Natural killer cell (primary cell): ENCODE results near the gene AKAP13. TPM values are rescaled to one million over a fixed set of nuclear protein-coding genes. Genes with fewer than 3 reads are reported as not detected.

Experiments used
- ATAC-seq, 3 donors: fragments of 150-1000 bp in 2 of 3; fragments of 200-7000 bp in 1 of 3; cut with Tn5 transposase; 1 replicate in 1 of 3; 2 replicates in 2 of 3; pipeline ENCODE4 v1.10.0; 2021; ENCODE audit warnings: mild to moderate bottlenecking in 2 of 3, moderate library complexity in 2 of 3
- DNase-seq, 2 donors: peaks; one replicate each; pipeline versions ENCODE4 v3.0.0 to v3.0.0-alpha.2; 2013 to 2021; ENCODE audit warnings: mixed read lengths in 1 of 2
- H3K27ac ChIP-seq: one replicate; pipeline ENCODE4 v1.5.1; 2013; ENCODE audit warnings: mild to moderate bottlenecking, low read length
- H3K27me3 ChIP-seq: one replicate; pipeline ENCODE4 v1.6.1; 2013; ENCODE audit warnings: low read length; ENCODE audit not compliant: control insufficient read depth, insufficient read depth
- H3K36me3 ChIP-seq: one replicate; pipeline ENCODE4 v1.6.1; 2013; ENCODE audit warnings: low read length; ENCODE audit not compliant: control insufficient read depth, insufficient read depth
- H3K4me1 ChIP-seq: one replicate; pipeline ENCODE4 v1.6.1; 2013; ENCODE audit warnings: low read length; ENCODE audit not compliant: control insufficient read depth, insufficient read depth
- H3K4me3 ChIP-seq: one replicate; pipeline ENCODE4 v1.5.1; 2013; ENCODE audit warnings: low read length
- H3K9me3 ChIP-seq: one replicate; pipeline ENCODE4 v1.6.1; 2013; ENCODE audit warnings: low read length; ENCODE audit not compliant: control insufficient read depth, insufficient read depth
- H3K27ac Mint-ChIP-seq, 2 donors: one replicate each; pipeline ENCODE4 v1.8.0; 2022; ENCODE audit warnings: mild to moderate bottlenecking in 2 of 2, mixed read lengths in 2 of 2, moderate library complexity in 1 of 2
- H3K27me3 Mint-ChIP-seq, 2 donors: one replicate each; pipeline ENCODE4 v1.8.0; 2022; ENCODE audit warnings: low read depth in 2 of 2, mixed read lengths in 2 of 2
- H3K36me3 Mint-ChIP-seq: one replicate; pipeline ENCODE4 v1.8.0; 2022; ENCODE audit warnings: mixed read lengths
- H3K4me1 Mint-ChIP-seq, 2 donors: one replicate each; pipeline ENCODE4 v1.8.0; 2022; ENCODE audit warnings: mixed read lengths in 2 of 2
- H3K4me3 Mint-ChIP-seq: one replicate; pipeline ENCODE4 v1.8.0; 2022; ENCODE audit warnings: mild to moderate bottlenecking, moderate library complexity, mixed read lengths
- H3K9me3 Mint-ChIP-seq, 2 donors: one replicate each; pipeline ENCODE4 v1.8.0; 2022; ENCODE audit warnings: mixed read lengths in 2 of 2
- WGBS: methylation state at CpG from one replicate; pipeline ENCODE4 v1.1.7; 2013; ENCODE audit warnings: missing lambda C conversion rate; ENCODE audit not compliant: insufficient coverage; 5-methylcytosine and 5-hydroxymethylcytosine counted together
- intact Hi-C: fragments of 100-400 bp; cut with micrococcal nuclease; formaldehyde crosslinking; loops from one replicate; pipeline ENCODE4 v1.14.2; 2022
- total RNA-seq, 4 donors: library from RNA; stranded (reverse); fragments of 120-200 nt in 1 of 4; gene quantifications; one replicate each; pipeline versions ENCODE4 v1.2.3 to v1.2.4, GENCODE V29; 2013 to 2022
- TF ChIP-seq, protein P1 (sequence below): fragments of 200-600 bp; IDR thresholded peaks from one replicate; pipeline ENCODE4 v1.8.0; 2022; ENCODE audit warnings: antibody characterized with exemption

Gene AKAP13
- total RNA-seq, 3 donors from 2014 or later (not counting 1 experiment from before 2014, with no cell fraction given) = 573 to 661 (median 647) TPM

DNA sequence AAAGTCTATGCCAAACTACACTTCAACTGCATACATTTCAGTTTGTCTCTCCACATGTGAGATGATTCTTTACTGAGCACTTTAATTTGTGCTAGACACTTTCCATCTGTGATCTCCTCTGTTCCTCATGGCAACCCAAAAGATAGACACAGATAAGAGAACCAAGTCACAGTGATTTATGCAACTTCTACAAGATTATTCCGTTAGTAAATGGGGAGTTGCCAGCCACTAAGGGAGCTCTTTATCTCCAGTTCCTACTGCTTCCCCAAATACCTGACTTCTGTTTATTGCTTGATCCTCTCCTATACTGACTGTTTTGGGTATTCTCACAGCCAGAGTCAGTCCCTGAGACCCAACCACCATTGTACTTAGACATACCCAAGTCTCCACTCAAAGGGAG is 24.1 kb upstream of the AKAP13 start:
- no peak overlapping the region for H3K4me3 Mint-ChIP-seq
- no peaks in the 10 kb centered on the region for H3K36me3 Mint-ChIP-seq
- WGBS = 71% methylated on average over 1 of the region's 1 CpG
- H3K27ac Mint-ChIP-seq = no peak overlapping the region
- no peak for DNase-seq
- TF ChIP-seq, protein P1, sequence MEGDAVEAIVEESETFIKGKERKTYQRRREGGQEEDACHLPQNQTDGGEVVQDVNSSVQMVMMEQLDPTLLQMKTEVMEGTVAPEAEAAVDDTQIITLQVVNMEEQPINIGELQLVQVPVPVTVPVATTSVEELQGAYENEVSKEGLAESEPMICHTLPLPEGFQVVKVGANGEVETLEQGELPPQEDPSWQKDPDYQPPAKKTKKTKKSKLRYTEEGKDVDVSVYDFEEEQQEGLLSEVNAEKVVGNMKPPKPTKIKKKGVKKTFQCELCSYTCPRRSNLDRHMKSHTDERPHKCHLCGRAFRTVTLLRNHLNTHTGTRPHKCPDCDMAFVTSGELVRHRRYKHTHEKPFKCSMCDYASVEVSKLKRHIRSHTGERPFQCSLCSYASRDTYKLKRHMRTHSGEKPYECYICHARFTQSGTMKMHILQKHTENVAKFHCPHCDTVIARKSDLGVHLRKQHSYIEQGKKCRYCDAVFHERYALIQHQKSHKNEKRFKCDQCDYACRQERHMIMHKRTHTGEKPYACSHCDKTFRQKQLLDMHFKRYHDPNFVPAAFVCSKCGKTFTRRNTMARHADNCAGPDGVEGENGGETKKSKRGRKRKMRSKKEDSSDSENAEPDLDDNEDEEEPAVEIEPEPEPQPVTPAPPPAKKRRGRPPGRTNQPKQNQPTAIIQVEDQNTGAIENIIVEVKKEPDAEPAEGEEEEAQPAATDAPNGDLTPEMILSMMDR = no peak
- Histone ChIP-seq H3K27ac (no peak overlapping the region), H3K4me1 (no peaks in the 10 kb centered on the region), H3K4me3 (no peak overlapping the region), H3K27me3 (no peaks in the 10 kb centered on the region), H3K36me3 (no peaks in the 10 kb centered on the region), H3K9me3 (no peaks in the 10 kb centered on the region)
- peaks cover 13% of the 10 kb centered on the region in 2 donors for H3K27me3 Mint-ChIP-seq
- H3K4me1 Mint-ChIP-seq = peaks cover 0 to 5% of the 10 kb centered on the region in 2 donors
- no peak for ATAC-seq
- intact Hi-C loops = no loop called here
- H3K9me3 Mint-ChIP-seq = no peaks in the 10 kb centered on the region

- Histone ChIP-seq H3K36me3 (no peaks in the 10 kb centered on the region), H3K9me3 (no peaks in the 10 kb centered on the region), H3K4me1 (no peaks in the 10 kb centered on the region), H3K27me3 (no peaks in the 10 kb centered on the region), H3K4me3 (no peak overlapping the region), H3K27ac (no peak overlapping the region)
- Mint-ChIP-seq H3K27ac (no peak overlapping the region), H3K27me3 (peaks cover 7% of the 10 kb centered on the region in 2 donors), H3K4me3 (no peak overlapping the region), H3K9me3 (no peaks in the 10 kb centered on the region), H3K36me3 (no peaks in the 10 kb centered on the region), H3K4me1 (peaks cover 0 to 5% of the 10 kb centered on the region in 2 donors)
- WGBS = 24% methylated on average over 4 of the region's 4 CpGs
- ATAC-seq (no peak), DNase-seq (no peak)
- intact Hi-C loops = no loop called here
- TF ChIP-seq, protein P1 = no peak
Observed at GRCh38 chr15:85361323-85361722, 19.1 kb upstream of the AKAP13 start.

DNA sequence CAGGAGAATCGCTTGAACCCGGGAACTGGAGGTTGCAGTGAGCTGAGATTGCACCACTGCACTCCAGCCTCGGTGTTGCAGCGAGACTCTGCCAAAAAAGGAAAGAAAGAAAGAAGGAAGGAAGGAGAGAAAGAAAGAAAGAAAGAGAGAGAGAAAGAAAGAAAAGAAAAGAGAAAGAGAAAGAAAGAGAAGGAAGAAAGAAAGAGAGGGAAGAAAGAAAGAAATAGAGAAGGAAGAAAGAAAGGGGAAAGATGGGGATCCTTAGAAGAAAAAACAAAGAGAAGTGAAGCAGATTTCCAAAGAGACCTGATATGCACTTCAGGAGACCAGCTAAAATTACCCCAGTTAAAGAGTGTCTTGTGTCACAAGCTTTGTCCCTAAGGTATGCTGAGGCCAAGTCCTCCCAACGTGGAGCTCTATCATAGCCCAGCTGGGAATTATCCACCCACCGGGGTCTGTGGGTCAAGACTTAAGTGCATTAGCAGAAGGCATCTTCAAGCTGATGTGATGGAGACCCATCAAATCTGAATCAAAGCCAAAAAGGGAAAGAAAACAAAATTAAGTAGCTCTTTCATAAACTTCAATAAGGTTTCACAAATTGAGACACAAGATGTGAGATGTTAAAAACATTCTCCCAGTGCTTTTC is 17.8 kb upstream of the AKAP13 start:
- no peak overlapping the region for H3K4me3 Mint-ChIP-seq
- intact Hi-C loops = no loop called here
- H3K4me1 Mint-ChIP-seq = peaks cover 0 to 5% of the 10 kb centered on the region in 2 donors
- no peaks in the 10 kb centered on the region for H3K36me3 ChIP-seq
- no peak overlapping the region for H3K27ac ChIP-seq
- H3K9me3 ChIP-seq = no peaks in the 10 kb centered on the region
- TF ChIP-seq, protein P1 = no peak
- no peak for ATAC-seq
- H3K4me3 ChIP-seq = no peak overlapping the region
- peaks cover 7 to 9% of the 10 kb centered on the region in 2 donors for H3K27me3 Mint-ChIP-seq
- DNase-seq = no peak
- WGBS = 93% methylated on average over 6 of the region's 6 CpGs
- H3K4me1 ChIP-seq = no peaks in the 10 kb centered on the region
- H3K9me3 Mint-ChIP-seq = no peaks in the 10 kb centered on the region
- H3K27ac Mint-ChIP-seq = no peak overlapping the region
- H3K36me3 Mint-ChIP-seq = no peaks in the 10 kb centered on the region
- H3K27me3 ChIP-seq = no peaks in the 10 kb centered on the region

- intact Hi-C loops = no loop called here
- no peaks in the 10 kb centered on the region for H3K36me3 Mint-ChIP-seq
- TF ChIP-seq, protein P1 = no peak
Observed at GRCh38 chr15:85365980-85366379, 14.4 kb upstream of the AKAP13 start.

More at GRCh38 chr15:85365980-85366379, 14.4 kb upstream of the AKAP13 start:
- Histone ChIP-seq H3K36me3 (no peaks in the 10 kb centered on the region), H3K4me3 (no peak overlapping the region), H3K9me3 (no peaks in the 10 kb centered on the region), H3K27me3 (no peaks in the 10 kb centered on the region), H3K27ac (no peak overlapping the region), H3K4me1 (no peaks in the 10 kb centered on the region)
- ATAC-seq = no peak
- H3K4me1 Mint-ChIP-seq = no peaks in the 10 kb centered on the region
- H3K9me3 Mint-ChIP-seq = no peaks in the 10 kb centered on the region
- DNase-seq = no peak
- H3K4me3 Mint-ChIP-seq = no peak overlapping the region
- no peak overlapping the region for H3K27ac Mint-ChIP-seq
- H3K27me3 Mint-ChIP-seq = peaks cover 12 to 15% of the 10 kb centered on the region in 2 donors
- 90% methylated on average over 2 of the region's 2 CpGs for WGBS
